HG03571 (cell line): ENCODE results near the gene GRK5.

Source experiments
- ATAC-seq: cut with Tn5 transposase; IDR thresholded peaks from one replicate; pipeline ENCODE4 v1.9.1; 2021; ENCODE audit not compliant: unreplicated experiment

The GRK5 gene

GRCh38 chr10:119374236-119374635, 166.9 kb downstream of the GRK5 start:
- no peak for ATAC-seq

DNA sequence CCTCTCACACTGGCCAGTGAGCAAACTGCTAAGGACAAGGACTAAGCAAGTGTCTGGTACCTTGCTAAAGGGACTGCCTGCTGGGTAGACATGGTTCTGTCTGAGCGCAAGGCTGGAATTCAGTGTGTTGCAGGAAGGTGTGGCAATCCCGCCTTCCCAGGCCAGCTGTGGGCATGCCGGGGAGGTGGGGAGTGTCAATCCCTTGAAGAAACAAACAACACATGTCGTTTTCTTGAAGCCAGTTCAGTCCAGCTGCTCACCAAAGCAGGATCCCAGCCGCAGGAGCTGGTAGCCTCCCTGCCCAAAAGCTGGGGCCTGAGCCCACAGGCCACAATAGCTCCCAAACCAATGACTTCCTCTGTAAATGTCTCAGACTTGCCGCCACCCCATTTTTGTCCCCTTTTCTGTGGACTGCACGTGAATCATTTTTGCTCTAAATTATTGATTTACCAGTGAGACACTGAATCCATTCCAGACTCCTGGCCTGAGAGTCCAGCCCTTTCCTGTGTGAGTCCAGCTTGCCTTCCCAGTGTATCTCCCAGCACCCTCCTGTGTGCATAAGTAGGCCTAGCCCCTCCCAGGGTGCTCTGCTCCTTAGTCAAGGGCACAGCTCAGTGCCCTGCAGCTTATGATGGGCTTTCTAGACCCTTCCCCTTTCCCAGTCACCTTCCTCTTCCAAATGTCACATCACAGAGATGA, 168.4 kb downstream of the GRK5 start:
- ATAC-seq = no peak

DNA sequence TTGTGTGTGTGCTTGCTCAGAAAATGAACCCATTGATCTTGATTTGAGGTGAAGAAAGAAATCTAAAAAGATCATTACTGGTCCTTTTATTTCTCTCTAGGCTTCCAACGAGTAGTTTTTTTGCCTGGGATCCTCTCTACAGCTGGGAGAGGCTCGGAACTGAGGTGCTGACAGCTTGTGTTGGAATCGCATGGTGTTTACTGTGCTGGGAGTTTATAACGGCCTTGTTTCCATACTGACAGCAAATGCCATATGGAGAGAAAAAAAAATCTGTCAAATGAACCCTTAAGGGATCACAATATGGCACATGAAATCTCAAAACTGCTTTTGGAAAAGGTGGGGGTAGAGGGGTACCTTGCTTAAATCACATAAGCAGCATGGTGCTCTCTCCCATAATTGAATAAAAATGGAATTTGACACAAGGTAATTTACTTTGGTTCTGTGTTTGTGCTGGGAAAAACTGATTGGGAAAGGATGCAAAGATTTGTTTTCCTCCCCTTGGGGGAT, 170.1 kb downstream of the GRK5 start:
- ATAC-seq = no peak

- no peak for ATAC-seq
Measured at GRCh38 chr10:119377958-119378736, 170.8 kb downstream of the GRK5 start.

GRCh38 chr10:119378737-119379067, 171.3 kb downstream of the GRK5 start:
- ATAC-seq = no peak

DNA sequence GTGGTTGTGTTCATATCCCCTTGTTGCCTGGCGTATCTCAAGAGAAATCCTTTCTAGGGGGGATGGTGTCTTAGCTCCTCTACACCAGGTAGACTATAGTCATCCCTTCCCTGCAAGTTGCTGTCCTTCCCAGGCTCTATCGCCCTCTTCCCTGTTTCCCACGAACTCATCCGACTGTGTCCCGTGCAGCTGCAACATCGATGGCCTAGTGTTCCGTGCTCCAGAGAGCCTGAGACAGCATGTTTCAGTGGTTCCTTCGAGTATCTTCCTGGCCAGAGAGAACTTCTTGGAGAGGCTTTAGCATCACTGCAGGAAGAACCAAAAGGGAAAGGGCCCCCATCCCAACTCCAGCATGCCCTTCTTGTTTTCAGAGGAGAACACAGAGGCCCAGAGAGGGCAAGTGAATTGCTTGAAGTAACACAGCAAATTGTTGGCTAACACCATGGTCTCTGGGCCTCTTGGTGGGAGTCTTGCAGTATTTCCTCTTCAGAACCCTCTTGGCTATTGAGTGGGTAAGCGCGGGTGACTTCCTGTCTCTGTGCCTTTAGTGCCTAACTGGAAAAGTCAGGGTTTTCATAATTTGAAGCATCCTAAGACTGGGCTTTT, 172.2 kb downstream of the GRK5 start:
- ATAC-seq = no peak

DNA sequence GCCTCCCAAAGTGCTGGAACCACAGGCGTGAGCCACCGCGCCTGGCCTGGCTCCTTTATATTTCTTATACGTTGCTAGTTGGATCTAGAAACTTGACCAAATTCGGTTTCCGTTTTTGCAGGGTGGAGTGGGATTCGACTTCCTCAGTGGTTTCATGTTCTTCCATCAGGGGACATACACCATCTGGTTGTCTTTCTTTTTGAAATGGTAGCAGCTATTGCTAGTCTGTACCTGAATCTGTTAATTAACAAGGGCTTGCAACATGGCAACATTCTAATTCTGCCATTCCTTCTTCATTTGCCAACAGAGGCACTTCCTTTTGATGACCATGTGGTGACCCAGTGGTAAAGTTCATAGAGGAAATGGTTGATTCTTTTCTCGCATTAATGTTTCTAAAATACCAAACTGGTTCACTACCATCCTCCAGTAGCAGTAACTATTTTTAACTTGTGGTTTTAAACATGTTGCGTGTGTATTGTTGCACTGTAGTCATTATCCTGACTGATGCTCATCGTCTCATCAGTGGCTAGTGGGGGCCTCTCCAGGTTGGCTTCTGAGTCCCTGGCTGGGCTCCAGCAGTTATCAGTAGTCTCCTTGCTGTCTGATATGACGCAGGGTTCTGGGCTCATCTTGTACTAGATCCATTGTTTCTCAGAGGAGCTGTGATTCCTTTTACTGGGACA, 175.9 kb downstream of the GRK5 start:
- ATAC-seq = no peak

DNA sequence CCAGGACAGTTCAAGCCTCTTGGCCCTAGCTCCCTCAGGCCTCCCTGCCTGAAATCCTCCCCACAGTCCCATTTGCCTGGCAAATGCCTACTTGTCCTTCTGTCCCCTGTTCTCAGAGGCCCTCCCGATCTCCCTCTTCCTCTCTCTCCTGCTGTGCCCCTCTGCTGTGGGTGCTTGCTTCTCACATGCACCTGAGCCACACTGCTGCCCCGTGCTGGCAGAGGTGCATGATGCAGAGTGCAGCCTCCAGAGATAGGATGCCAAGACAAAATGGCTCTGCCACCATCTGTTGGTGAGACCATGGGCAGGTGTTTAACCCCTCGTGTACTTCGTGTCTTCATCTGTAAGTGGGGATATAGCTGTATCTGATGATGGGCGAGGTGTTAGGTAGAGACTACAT, 176.8 kb downstream of the GRK5 start:
- ATAC-seq = no peak

GRCh38 chr10:119386666-119387065, 179.3 kb downstream of the GRK5 start:
- ATAC-seq = no peak

- no peak for ATAC-seq
Measured at GRCh38 chr10:119388849-119389345, 181.5 kb downstream of the GRK5 start.

- ATAC-seq = no peak
Measured at GRCh38 chr10:119391440-119392251, 184.3 kb downstream of the GRK5 start.

DNA sequence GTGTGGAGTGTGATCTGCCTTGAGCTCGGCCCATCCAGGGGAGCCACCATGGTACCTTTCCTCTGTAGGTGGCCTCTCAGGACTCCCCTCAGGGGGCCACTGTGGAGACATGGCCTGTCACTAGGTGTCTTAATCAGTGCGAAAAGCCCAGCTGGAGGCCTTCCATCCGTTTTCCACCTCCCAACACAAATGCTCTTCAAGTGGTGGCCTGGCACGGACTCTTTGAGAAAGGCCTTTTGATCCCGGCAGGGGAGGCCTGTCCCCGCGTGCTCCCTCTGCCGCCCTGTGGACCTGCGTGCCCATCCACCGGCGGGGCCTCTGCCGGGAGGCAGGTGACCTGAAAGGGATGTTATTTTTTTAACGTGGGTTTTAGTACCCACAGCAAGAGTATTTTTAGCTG, 185.6 kb downstream of the GRK5 start:
- no peak for ATAC-seq

DNA sequence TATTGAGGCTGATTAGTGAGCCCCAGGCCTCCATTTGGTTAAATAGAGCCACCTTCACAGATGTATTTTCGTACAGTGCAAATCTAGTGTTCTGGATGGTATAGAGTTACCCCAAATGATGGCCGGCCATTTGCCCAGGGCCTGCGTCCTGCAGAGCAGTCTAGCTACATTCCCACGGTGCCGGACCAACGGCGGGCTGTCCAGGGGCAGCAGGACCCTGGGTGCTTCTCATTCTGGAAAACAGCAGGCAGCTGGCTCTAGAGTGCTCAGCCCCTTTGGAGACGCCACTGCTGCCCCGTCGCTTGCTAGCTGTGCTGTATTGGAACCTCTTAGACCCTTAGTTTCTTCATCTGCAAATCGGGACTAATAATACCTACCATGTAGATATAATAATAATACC, 186.1 kb downstream of the GRK5 start:
- no peak for ATAC-seq

DNA sequence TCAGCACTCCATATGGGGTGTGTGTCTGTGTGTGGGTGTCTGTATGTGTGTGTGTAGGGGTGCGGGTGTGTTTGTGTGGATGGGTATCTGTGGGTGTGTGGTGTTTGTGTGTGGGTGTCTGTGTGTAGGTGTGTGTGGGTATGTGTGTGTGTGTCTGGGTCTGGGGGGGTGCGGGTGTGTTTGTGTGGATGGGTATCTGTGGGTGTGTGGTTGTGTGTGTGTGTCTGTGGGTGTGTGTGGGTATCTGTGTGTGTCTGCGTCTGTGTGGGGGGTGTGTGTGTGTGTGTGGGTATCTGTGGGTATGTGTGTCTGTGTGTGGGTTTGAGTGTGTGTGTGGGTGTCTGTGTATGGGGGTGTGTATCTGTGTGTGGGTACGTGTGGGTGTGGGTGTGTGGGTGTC, 186.5 kb downstream of the GRK5 start:
- ATAC-seq = no peak

GRCh38 chr10:119394657-119395279, 187.4 kb downstream of the GRK5 start:
- ATAC-seq = no peak

DNA sequence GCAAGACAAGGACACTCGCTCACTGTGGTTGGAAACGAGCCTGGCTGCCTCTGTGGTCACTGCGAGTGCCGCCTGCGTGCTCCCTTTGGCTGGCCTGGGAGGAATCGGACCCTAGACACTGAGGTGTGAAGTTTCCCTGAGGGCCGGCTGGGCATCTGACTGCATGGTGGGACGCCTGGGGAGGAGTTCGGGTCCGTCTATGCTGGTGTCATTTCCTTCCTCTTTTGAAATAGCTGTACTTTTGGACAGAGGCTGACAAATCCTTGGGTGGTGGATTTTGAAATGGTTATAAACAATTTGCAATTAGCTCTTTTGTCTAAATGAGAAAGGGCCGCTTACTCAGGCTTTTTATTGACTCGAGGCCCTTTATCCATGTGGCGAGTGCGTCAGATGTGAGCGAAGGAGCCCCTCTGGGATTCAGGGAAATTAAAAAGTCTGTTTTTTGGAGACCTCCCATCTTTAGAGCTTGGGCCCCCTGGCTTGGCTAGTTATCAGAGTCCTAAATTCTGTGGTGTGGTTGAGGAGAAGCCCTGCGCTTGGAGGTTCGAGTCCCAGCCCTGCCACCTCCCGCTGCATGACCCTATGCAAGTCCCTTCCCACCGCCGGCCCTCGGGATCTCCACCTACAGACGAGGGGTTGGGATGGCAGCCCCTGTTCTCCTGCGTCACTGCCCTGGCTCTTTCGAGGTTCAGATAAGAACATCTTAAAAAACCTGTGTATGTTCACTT, 188.1 kb downstream of the GRK5 start:
- no peak for ATAC-seq

GRCh38 chr10:119396008-119396708, 188.8 kb downstream of the GRK5 start:
- ATAC-seq = no peak

- no peak for ATAC-seq
Measured at GRCh38 chr10:119396709-119397071, 189.3 kb downstream of the GRK5 start.

DNA sequence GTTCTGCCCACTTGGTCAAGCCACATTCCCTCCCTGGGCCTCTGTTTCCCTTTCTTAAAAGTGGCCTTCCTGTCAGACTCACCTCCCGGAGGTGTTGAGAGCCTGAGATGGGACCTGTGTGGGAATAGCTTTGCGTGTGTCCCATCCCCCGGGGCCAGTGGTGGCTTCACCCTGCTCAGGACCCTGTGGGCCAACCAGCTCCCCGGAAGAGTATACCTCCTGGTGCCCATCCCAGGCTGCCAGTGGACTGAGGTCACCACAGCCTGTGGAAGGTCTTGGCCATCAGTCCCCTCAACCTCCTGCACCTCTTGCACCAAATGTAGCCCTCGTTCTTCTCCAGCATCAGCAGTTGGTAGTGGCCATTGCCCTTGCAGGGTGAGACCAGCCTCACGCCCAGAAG, 190.0 kb downstream of the GRK5 start:
- ATAC-seq = no peak
